AG04449 (cell line): ENCODE data around the gene PGLYRP2.
"Not testable (repeated sequence)": the region's sequence is repeated elsewhere in the genome, so short reads cannot be mapped to it uniquely, and the experiment has no call there.

Source experiments
- CTCF ChIA-PET: fragments of 350-600 bp; formaldehyde crosslinking; extraction: SDS; loops from one replicate; lab custom pipeline; 2021; ENCODE audit warnings: antibody characterized with exemption; lab: Yijun Ruan, JAX
- POLR2A ChIA-PET: fragments of 400-600, 350-600 bp; formaldehyde crosslinking; extraction: SDS; loops from one replicate; lab custom pipeline; 2020; ENCODE audit warnings: antibody characterized with exemption, inconsistent platforms; lab: Yijun Ruan, JAX
- DNase-seq: peaks from one replicate; pipeline ENCODE4 v3.0.0-alpha.2; 2010; ENCODE audit warnings: low read depth, low spot score
- H3K4me3 ChIP-seq: 2 replicates; pipeline ENCODE4 v1.5.1; 2011; ENCODE audit warnings: low read depth, mild to moderate bottlenecking, control low read depth, low read length
- CTCF ChIP-seq: IDR thresholded peaks from one replicate; pipeline ENCODE4 v1.5.1; 2011; ENCODE audit warnings: mild to moderate bottlenecking, moderate library complexity, low read length, control low read depth, inconsistent platforms; ENCODE audit not compliant: insufficient read depth; ENCODE audit errors: missing control alignments

Gene PGLYRP2

GRCh38 chr19:15517778-15518177, 38.5 kb upstream of the PGLYRP2 start:
- POLR2A ChIA-PET: no interaction called here
- CTCF ChIA-PET: interaction anchor here (1.2 kb wide), 1 partner anchor 37 kb away, joined by 3 read pairs; no protein-coding TSS in a partner anchor
- H3K4me3 ChIP-seq: no peak overlapping the region
- no peak for TF ChIP-seq CTCF
- no peak for DNase-seq

GRCh38 chr19:15516363-15516762, 37.1 kb upstream of the PGLYRP2 start:
- ChIA-PET POLR2A (no interaction called here), CTCF (no interaction called here)
- no peak for TF ChIP-seq CTCF
- H3K4me3 ChIP-seq: no peak overlapping the region
- no peak for DNase-seq

- H3K4me3 ChIP-seq, POLR2A ChIA-PET, DNase-seq, CTCF ChIA-PET: not testable (repeated sequence)
Measured at GRCh38 chr19:15515227-15515625, 35.9 kb upstream of the PGLYRP2 start.

GRCh38 chr19:15511671-15512424, 32.5 kb upstream of the PGLYRP2 start:
- ChIA-PET POLR2A (no interaction called here), CTCF (interaction anchor here (1.4 kb wide), 1 partner anchor 44 kb away, joined by 6 read pairs; no protein-coding TSS in a partner anchor)
- no peak overlapping the region for H3K4me3 ChIP-seq
- no peak for TF ChIP-seq CTCF
- DNase-seq: no peak

- no peak within 1 kb of the TSS for H3K4me3 ChIP-seq
- no peak for TF ChIP-seq CTCF
- CTCF ChIA-PET: no interaction called here
- POLR2A ChIA-PET: no interaction called here
- DNase-seq: no peak
Measured at GRCh38 chr19:15508035-15508710, 28.9 kb upstream of the PGLYRP2 start, which contains the start of gene CYP4F22. TSS of gene CYP4F22 (plus strand) at chr19:15508525. CDS start at chr19:15525337, 16,812 bp downstream.

- no peak for TF ChIP-seq CTCF
- CTCF ChIA-PET: no interaction called here
- no peak overlapping the region for H3K4me3 ChIP-seq
- DNase-seq: no peak
- POLR2A ChIA-PET: no interaction called here
Measured at GRCh38 chr19:15507068-15508034, 28.1 kb upstream of the PGLYRP2 start.
